HepG2 (cell line): ENCODE data around the gene ZBTB43. TPM values are rescaled to one million over a fixed set of nuclear protein-coding genes. Genes with fewer than 3 reads are reported as not detected.

Experiments
- AGO1 ChIP-seq: fragments of 200-400 bp; formaldehyde crosslinking; IDR thresholded peaks from 2 replicates; pipeline ENCODE4 v1.6.1; 2017; ENCODE audit warnings: mild to moderate bottlenecking, low read depth, low read length, moderate library complexity; ENCODE audit not compliant: poor library complexity, severe bottlenecking
- ARID5B ChIP-seq: IDR thresholded peaks from 2 replicates; pipeline ENCODE4 v1.4.0; 2020; ENCODE audit warnings: mild to moderate bottlenecking, missing genetic modification reagents
- ARNTL ChIP-seq: sonication (generic); formaldehyde crosslinking; IDR thresholded peaks from 2 replicates; pipeline ENCODE4 v1.4.0; 2020; ENCODE audit warnings: mild to moderate bottlenecking, missing genetic modification reagents
- BHLHE40 ChIP-seq: IDR thresholded peaks from 2 replicates; pipeline ENCODE4 v1.6.1; 2011; ENCODE audit warnings: low read length, improper control_type of control experiment
- CREB1 ChIP-seq, 2 experiments: fragments of 450-650 bp in 1 of 2; IDR thresholded peaks; 2 replicates each; pipeline ENCODE4 v1.6.1; 2016 to 2017; ENCODE audit warnings: control low read depth in 1 of 2, mild to moderate bottlenecking in 1 of 2, missing compliant biosample characterization in 1 of 2, missing genetic modification characterization in 1 of 2
- DPF2 ChIP-seq: sonication (generic); formaldehyde crosslinking; IDR thresholded peaks from 2 replicates; pipeline ENCODE4 v1.4.0; 2020; ENCODE audit warnings: mild to moderate bottlenecking, low read depth, missing genetic modification reagents, borderline replicate concordance
- ETV5 ChIP-seq: IDR thresholded peaks from 2 replicates; pipeline ENCODE4 v1.6.1; 2018; ENCODE audit warnings: missing biosample characterization, missing genetic modification reagents, inconsistent platforms, borderline replicate concordance
- FOXA1 ChIP-seq, 2 experiments: fragments of 450-650 bp in 1 of 2; sonication (generic) in 1 of 2; formaldehyde crosslinking in 1 of 2; IDR thresholded peaks; 2 replicates each; pipeline versions ENCODE4 v1.4.0 to v1.6.1; 2016 to 2020; ENCODE audit warnings: missing genetic modification reagents in 1 of 2
- GATAD2A ChIP-seq: IDR thresholded peaks from 2 replicates; pipeline ENCODE4 v1.6.1; 2016
- HDAC2 ChIP-seq: sonication (generic); formaldehyde crosslinking; IDR thresholded peaks from 2 replicates; pipeline ENCODE4 v1.4.0; 2020; ENCODE audit warnings: missing genetic modification reagents
- MAX ChIP-seq: IDR thresholded peaks from 2 replicates; pipeline ENCODE4 v1.6.1; 2012; ENCODE audit warnings: inconsistent platforms
- MIXL1 ChIP-seq: IDR thresholded peaks from 2 replicates; pipeline ENCODE4 v1.6.1; 2016
- PBX2 ChIP-seq: IDR thresholded peaks from 2 replicates; pipeline ENCODE4 v1.6.1; 2016; ENCODE audit warnings: control low read depth
- SAP130 ChIP-seq: IDR thresholded peaks from 2 replicates; pipeline ENCODE4 v1.6.1; 2016; ENCODE audit warnings: low read depth
- SOX13 ChIP-seq, 3 experiments: fragments of 450-650 bp in 1 of 3; sonication (generic) in 1 of 3; formaldehyde crosslinking in 1 of 3; IDR thresholded peaks in 2 of 3; conservative IDR thresholded peaks in 1 of 3; 2 replicates each; pipeline versions ENCODE4 v1.5.0 to v1.6.1; 2016 to 2020; ENCODE audit warnings: antibody characterized with exemption in 1 of 3, mild to moderate bottlenecking in 1 of 3, missing compliant biosample characterization in 1 of 3, missing genetic modification reagents in 1 of 3, moderate library complexity in 1 of 3
- SOX5 ChIP-seq: IDR thresholded peaks from 2 replicates; pipeline ENCODE4 v1.6.1; 2016; ENCODE audit warnings: borderline replicate concordance
- SP4 ChIP-seq: sonication (generic); formaldehyde crosslinking; IDR thresholded peaks from 2 replicates; pipeline ENCODE4 v1.8.1; 2023; ENCODE audit warnings: mild to moderate bottlenecking, missing genetic modification reagents
- TEAD3 ChIP-seq: optimal IDR thresholded peaks from 2 replicates; pipeline ENCODE3; 2016; ENCODE audit warnings: borderline replicate concordance
- TFAP4 ChIP-seq: sonication (generic); IDR thresholded peaks from 2 replicates; pipeline ENCODE4 v1.6.1; 2016; ENCODE audit warnings: low read depth, borderline replicate concordance
- THYN1 ChIP-seq: sonication (generic); formaldehyde crosslinking; IDR thresholded peaks from 2 replicates; pipeline ENCODE4 v1.8.1; 2023; ENCODE audit warnings: low read depth, mild to moderate bottlenecking, moderate library complexity, missing genetic modification reagents, borderline replicate concordance
- ZBTB34 ChIP-seq: sonication (generic); formaldehyde crosslinking; IDR thresholded peaks from 2 replicates; pipeline ENCODE4 v1.8.0; 2022; ENCODE audit warnings: mild to moderate bottlenecking, missing genetic modification reagents
- ZMYM3 ChIP-seq: sonication (generic); formaldehyde crosslinking; IDR thresholded peaks from 2 replicates; pipeline ENCODE4 v1.5.1; 2020; ENCODE audit warnings: mild to moderate bottlenecking, missing genetic modification reagents
- ZNF331 ChIP-seq: sonication (generic); formaldehyde crosslinking; IDR thresholded peaks from 2 replicates; pipeline ENCODE4 v1.4.0; 2020; ENCODE audit warnings: missing genetic modification reagents
- ZNF746 ChIP-seq: sonication (generic); formaldehyde crosslinking; IDR thresholded peaks from 2 replicates; pipeline ENCODE4 v1.8.0; 2022; ENCODE audit warnings: mild to moderate bottlenecking, missing genetic modification reagents
- polyA plus RNA-seq, 8 experiments: library from polyadenylated mRNA; depleted of rRNA in 3 of 8; stranded (reverse) in 7 of 8; unstranded in 1 of 8; fragments of >200 nt; fragmentation: Illumina TruSeq in 4 of 8; extraction: Trizol in 4 of 8; gene quantifications; 2 replicates each; pipeline versions ENCODE4 v1.2.1 to v1.2.3, GENCODE V29; 2011 to 2016; ENCODE audit warnings: low read depth in 4 of 8, missing spikeins in 1 of 8, mixed read lengths in 1 of 8; ENCODE audit not compliant: insufficient read depth in 1 of 8
- total RNA-seq, 5 experiments: library from RNA; depleted of rRNA; stranded (reverse); fragments of >200 nt; fragmentation: Illumina TruSeq; extraction: Trizol; gene quantifications; 2 replicates each; pipeline ENCODE4 v1.2.3, GENCODE V29; 2016; ENCODE audit warnings: low read depth in 1 of 5

ZBTB43 gene
- total and polyA plus RNA-seq, 2 of the 13 experiments (the other 11 are each of a cell fraction or from before 2014, with no cell fraction given) = 7.1 to 31.4 TPM

GRCh38 chr9:126854734-126855133 lies 49.9 kb downstream of the ZBTB43 start (continued):
- TF ChIP-seq SP4 (CRISPR knock-in tag) = no peak
- no peak for TF ChIP-seq DPF2
- TF ChIP-seq MAX = peak; percentile 61
- TF ChIP-seq BHLHE40 = peak; percentile 92
- peak; percentile 72 for TF ChIP-seq GATAD2A (CRISPR knock-in tag)
- no peak for TF ChIP-seq ZMYM3 (CRISPR knock-in tag)
- TF ChIP-seq ZBTB34 (CRISPR knock-in tag) = no peak
- peak; percentile 7 for TF ChIP-seq TEAD3 (CRISPR knock-in tag)
- no peak for TF ChIP-seq AGO1
- peak; percentile 33; the same call in 1 of the 2 replicates for TF ChIP-seq TFAP4
- peak; percentile 92 for TF ChIP-seq ZNF331 (CRISPR knock-in tag)
- TF ChIP-seq HDAC2 (CRISPR knock-in tag) = 0 out of 2 replicates have a peak, but pooled peaks have one; percentile 21
- peak; percentile 56; the same call in 1 of the 2 replicates for TF ChIP-seq SOX5 (CRISPR knock-in tag)
- TF ChIP-seq PBX2 (CRISPR knock-in tag) = peak; percentile 71
- 0 out of 2 replicates have a peak, but pooled peaks have one; percentile 39 for TF ChIP-seq ETV5 (CRISPR knock-in tag)
- no peak for TF ChIP-seq CREB1 (IDR thresholded peaks at IDR 0.05)
- 0 out of 2 replicates have a peak, but pooled peaks have one; percentile 12 for TF ChIP-seq CREB1 (CRISPR knock-in tag; IDR thresholded peaks at IDR 0.05)
- no peak for TF ChIP-seq MIXL1 (CRISPR knock-in tag)
- TF ChIP-seq FOXA1 (IDR thresholded peaks at IDR 0.05) = no peak
- 0 out of 2 replicates have a peak, but pooled peaks have one; percentile 7 for TF ChIP-seq FOXA1 (CRISPR knock-in tag; IDR thresholded peaks at IDR 0.05)
- TF ChIP-seq SOX13 (IDR thresholded peaks at IDR 0.05) = no peak
- peak in 1 of 2 experiments; percentile 27; a peak in 1 of 4 replicates for TF ChIP-seq SOX13 (CRISPR knock-in tag; conservative IDR thresholded peaks at IDR 0.05 in 1 of 2, IDR thresholded peaks at IDR 0.05 in 1 of 2)
- TF ChIP-seq ARNTL = 0 out of 2 replicates have a peak, but pooled peaks have one; percentile 44
- peak; percentile 54 for TF ChIP-seq ARID5B
- no peak for TF ChIP-seq ZNF746 (CRISPR knock-in tag)
- peak; percentile 68 for TF ChIP-seq SAP130
- TF ChIP-seq THYN1 (CRISPR knock-in tag) = no peak
